ENCODE results near the gene ITGAV.

GRCh38 chr2:186575856-186576255 lies 14.0 kb upstream of the ITGAV start:
- TF ChIP-seq, protein P1, sequence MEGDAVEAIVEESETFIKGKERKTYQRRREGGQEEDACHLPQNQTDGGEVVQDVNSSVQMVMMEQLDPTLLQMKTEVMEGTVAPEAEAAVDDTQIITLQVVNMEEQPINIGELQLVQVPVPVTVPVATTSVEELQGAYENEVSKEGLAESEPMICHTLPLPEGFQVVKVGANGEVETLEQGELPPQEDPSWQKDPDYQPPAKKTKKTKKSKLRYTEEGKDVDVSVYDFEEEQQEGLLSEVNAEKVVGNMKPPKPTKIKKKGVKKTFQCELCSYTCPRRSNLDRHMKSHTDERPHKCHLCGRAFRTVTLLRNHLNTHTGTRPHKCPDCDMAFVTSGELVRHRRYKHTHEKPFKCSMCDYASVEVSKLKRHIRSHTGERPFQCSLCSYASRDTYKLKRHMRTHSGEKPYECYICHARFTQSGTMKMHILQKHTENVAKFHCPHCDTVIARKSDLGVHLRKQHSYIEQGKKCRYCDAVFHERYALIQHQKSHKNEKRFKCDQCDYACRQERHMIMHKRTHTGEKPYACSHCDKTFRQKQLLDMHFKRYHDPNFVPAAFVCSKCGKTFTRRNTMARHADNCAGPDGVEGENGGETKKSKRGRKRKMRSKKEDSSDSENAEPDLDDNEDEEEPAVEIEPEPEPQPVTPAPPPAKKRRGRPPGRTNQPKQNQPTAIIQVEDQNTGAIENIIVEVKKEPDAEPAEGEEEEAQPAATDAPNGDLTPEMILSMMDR (IDR thresholded peaks at IDR 0.05), result no peak
- no peak for TF ChIP-seq POLR2A (IDR thresholded peaks at IDR 0.05)

Measured in suprapubic skin (tissue), 3 donors.